Activated gamma-delta T cell (primary cell): Measurements from ENCODE around the gene PSMD2.

Source experiments
- DNase-seq: peaks from one replicate; lab custom pipeline; 2025; lab: John Stamatoyannopoulos, UW

Gene PSMD2

GRCh38 chr3:184317201-184317600 is 18.2 kb downstream of the PSMD2 start:
- no peak for DNase-seq

- no peak for DNase-seq
Measured at GRCh38 chr3:184320104-184320445, 21.0 kb downstream of the PSMD2 start.

- DNase-seq = no peak
Measured at GRCh38 chr3:184321666-184322065, 22.6 kb downstream of the PSMD2 start.

- DNase-seq = no peak
Measured at GRCh38 chr3:184322731-184323487, 23.9 kb downstream of the PSMD2 start.

GRCh38 chr3:184323696-184324095 is 24.7 kb downstream of the PSMD2 start:
- no peak for DNase-seq

- no peak for DNase-seq
Measured at GRCh38 chr3:184325269-184325668, 26.2 kb downstream of the PSMD2 start.

GRCh38 chr3:184325715-184326369 is 26.8 kb downstream of the PSMD2 start:
- no peak for DNase-seq

GRCh38 chr3:184327171-184327570 is 28.1 kb downstream of the PSMD2 start:
- no peak for DNase-seq

GRCh38 chr3:184328516-184328915 is 29.5 kb downstream of the PSMD2 start:
- DNase-seq = no peak

- DNase-seq = no peak
Measured at GRCh38 chr3:184332370-184333090, 33.5 kb downstream of the PSMD2 start.

GRCh38 chr3:184333190-184333589 is 34.1 kb downstream of the PSMD2 start:
- DNase-seq = no peak

GRCh38 chr3:184333700-184334099 is 34.7 kb downstream of the PSMD2 start:
- DNase-seq = no peak

- DNase-seq = no peak
Measured at GRCh38 chr3:184334470-184335158, 35.6 kb downstream of the PSMD2 start.

- DNase-seq = no peak
Measured at GRCh38 chr3:184335291-184335660, 36.2 kb downstream of the PSMD2 start.

GRCh38 chr3:184335661-184336546 is 36.9 kb downstream of the PSMD2 start:
- peak; percentile 77 for DNase-seq

- no peak for DNase-seq
Measured at GRCh38 chr3:184336547-184337398, 37.7 kb downstream of the PSMD2 start.

GRCh38 chr3:184337399-184337714 is 38.3 kb downstream of the PSMD2 start, which contains the start of gene FAM131A:
FAM131A (plus strand) TSS chr3:184337600; CDS start chr3:184337631, 31 bp downstream.
- no peak for DNase-seq

GRCh38 chr3:184337981-184338380 is 38.9 kb downstream of the PSMD2 start:
- DNase-seq = no peak

- DNase-seq = no peak
Measured at GRCh38 chr3:184338511-184338945, 39.5 kb downstream of the PSMD2 start.

GRCh38 chr3:184339001-184339400 is 40.0 kb downstream of the PSMD2 start:
- no peak for DNase-seq
